Spleen (tissue), 11 donors: ENCODE measurements around the gene MPZL2. TPM values are rescaled to one million over a fixed set of nuclear protein-coding genes. Genes with fewer than 3 reads are reported as not detected.
A peak's percentile ranks its signal among the peaks of the same experiment; 100 is the strongest.

Source experiments
- DNase-seq: peaks from one replicate; pipeline ENCODE4 v3.0.0-alpha.2; 2020
- H3K27ac ChIP-seq, 8 donors: fragments of 200-600 bp; sonication (generic) in 7 of 8; 1 replicate in 4 of 8; 2 replicates in 4 of 8; pipeline versions ENCODE4 v1.5.0 to v1.8.0; 2016 to 2021; ENCODE audit warnings: inconsistent platforms in 4 of 8, mild to moderate bottlenecking in 4 of 8, moderate library complexity in 1 of 8
- H3K27me3 ChIP-seq, 7 donors: fragments of 200-600 bp; sonication (generic) in 6 of 7; replicated peaks in 1 of 7; 1 replicate in 4 of 7; 2 replicates in 3 of 7; pipeline versions ENCODE4 v1.5.0 to v1.8.0; 2016 to 2021; ENCODE audit warnings: inconsistent platforms in 3 of 7, mild to moderate bottlenecking in 1 of 7
- H3K36me3 ChIP-seq, 6 donors: fragments of 200-600 bp; sonication (generic) in 5 of 6; 1 replicate in 4 of 6; 2 replicates in 2 of 6; pipeline versions ENCODE4 v1.5.0 to v1.8.0; 2016 to 2021; ENCODE audit warnings: inconsistent platforms in 2 of 6
- H3K4me1 ChIP-seq, 6 donors: fragments of 200-600 bp; sonication (generic) in 5 of 6; 1 replicate in 3 of 6; 2 replicates in 3 of 6; pipeline versions ENCODE4 v1.5.0 to v1.8.0; 2016 to 2021; ENCODE audit warnings: inconsistent platforms in 3 of 6
- H3K4me3 ChIP-seq, 8 donors: fragments of 200-600 bp; sonication (generic) in 7 of 8; 1 replicate in 4 of 8; 2 replicates in 4 of 8; pipeline versions ENCODE4 v1.5.0 to v1.8.0; 2016 to 2021; ENCODE audit warnings: inconsistent platforms in 4 of 8, mild to moderate bottlenecking in 4 of 8, moderate library complexity in 2 of 8
- H3K9me3 ChIP-seq, 8 donors: fragments of 200-600 bp; sonication (generic) in 7 of 8; 1 replicate in 4 of 8; 2 replicates in 4 of 8; pipeline versions ENCODE4 v1.5.0 to v1.8.0; 2016 to 2021; ENCODE audit warnings: inconsistent platforms in 4 of 8
- POLR2A ChIP-seq, 3 donors: fragments of 450-650 bp; IDR thresholded peaks; one replicate each; pipeline ENCODE4 v1.5.1; 2017; ENCODE audit warnings: antibody characterized with exemption in 3 of 3, mild to moderate bottlenecking in 1 of 3
- POLR2AphosphoS5 ChIP-seq, 3 donors: sonication (generic); formaldehyde crosslinking; IDR thresholded peaks; one replicate each; pipeline ENCODE4 v1.5.1; 2017; ENCODE audit warnings: antibody characterized with exemption in 3 of 3
- WGBS, 5 donors: extraction: QIAGEN DNeasy Blood & Tissue Kit in 3 of 5; methylation state at CpG; one replicate each; pipeline versions ENCODE4 v1.1.5 to v1.1.7; 2013 to 2018; 5-methylcytosine and 5-hydroxymethylcytosine counted together
- intact Hi-C: fragments of 100-400 bp; cut with DNase I; formaldehyde crosslinking; loops from one replicate; pipeline ENCODE4 v1.15.0; 2023; ENCODE audit warnings: low total_unique reads
- polyA plus RNA-seq, 3 donors: library from polyadenylated mRNA; stranded (reverse); fragments of 200-250 nt; gene quantifications; one replicate each; pipeline ENCODE4 v1.2.1, GENCODE V29; 2013
- total RNA-seq, 7 donors: library from RNA; depleted of rRNA in 3 of 7; stranded (reverse); fragments of >200 nt in 3 of 7; fragmentation: NEBNext Ultra II Directional in 4 of 7; extraction: Animal tissue kit (Norgen Biotek cat#: 25700) in 4 of 7; gene quantifications; one replicate each; pipeline versions ENCODE4 v1.1.0 to v1.2.1, GENCODE V29; 2016 to 2021
- TF ChIP-seq, protein P1 (sequence below), 11 experiments: fragments of 200-600 bp in 7 of 11; fragments of 450-650 bp in 4 of 11; sonication (generic) in 4 of 11; IDR thresholded peaks in 8 of 11; conservative IDR thresholded peaks in 3 of 11; 1 replicate in 7 of 11; 2 replicates in 4 of 11; pipeline versions ENCODE4 v1.4.0 to v1.8.0; 2016 to 2021; ENCODE audit warnings: antibody characterized with exemption in 11 of 11, inconsistent platforms in 4 of 11, mild to moderate bottlenecking in 1 of 11
- donor health status: healthy with polysubstance abuse.
- donor health status: DM: no; HTN: no; CAD: no; lungs with moderate emphysema.
- donor health status: DM: no; HTN: no; CAD: no.
- donor health status: Bipolar disorder and iron deficiency.
- donor health status: healthy.
- donor health status: DM: no; HTN: no; CAD: no.
- donor health status: DM: yes; HTN: yes; CAD: no.

Gene MPZL2
- total and polyA plus RNA-seq, 10 donors = 1.6 to 18.4 (median 8.7) TPM

DNA sequence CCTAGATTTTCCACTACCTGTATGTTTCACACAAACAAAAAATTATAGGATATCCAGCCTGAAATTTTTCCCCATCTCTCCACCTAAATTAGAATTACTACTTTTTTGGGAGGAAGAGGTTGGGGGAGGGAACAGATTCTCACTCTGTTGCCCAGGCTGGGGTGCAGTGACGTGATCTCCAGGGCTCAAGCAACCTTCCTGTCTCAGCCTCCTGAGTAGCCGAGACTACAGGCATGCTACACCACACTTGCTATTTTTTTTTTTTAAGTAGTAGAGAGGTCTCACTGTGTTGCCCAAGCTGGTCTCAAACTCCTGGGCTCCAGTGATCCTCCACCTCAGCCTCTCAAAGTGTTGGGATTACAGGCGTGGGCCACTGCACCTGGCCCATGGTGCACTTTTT lies 48.8 kb downstream of the MPZL2 start:
- no peak for DNase-seq
- no peak for TF ChIP-seq POLR2A (IDR thresholded peaks at IDR 0.05)
- intact Hi-C loops = no loop called here
- Histone ChIP-seq H3K27ac (peak overlapping the region in 7 of 8 donors; percentile 16 to 88 (median 73)), H3K9me3 (no peaks in the 10 kb centered on the region), H3K27me3 (peaks cover 0 to 26% (median 0%) of the 10 kb centered on the region in 7 donors), H3K4me1 (peaks cover 22 to 100% (median 62%) of the 10 kb centered on the region in 6 donors), H3K36me3 (peaks cover 0 to 20% (median 0%) of the 10 kb centered on the region in 6 donors), H3K4me3 (peak overlapping the region in 1 of 8 donors; percentile 39)
- 36 to 62% (median 50%) methylated on average over 3 of the region's 3 CpGs for WGBS, 5 donors

DNA sequence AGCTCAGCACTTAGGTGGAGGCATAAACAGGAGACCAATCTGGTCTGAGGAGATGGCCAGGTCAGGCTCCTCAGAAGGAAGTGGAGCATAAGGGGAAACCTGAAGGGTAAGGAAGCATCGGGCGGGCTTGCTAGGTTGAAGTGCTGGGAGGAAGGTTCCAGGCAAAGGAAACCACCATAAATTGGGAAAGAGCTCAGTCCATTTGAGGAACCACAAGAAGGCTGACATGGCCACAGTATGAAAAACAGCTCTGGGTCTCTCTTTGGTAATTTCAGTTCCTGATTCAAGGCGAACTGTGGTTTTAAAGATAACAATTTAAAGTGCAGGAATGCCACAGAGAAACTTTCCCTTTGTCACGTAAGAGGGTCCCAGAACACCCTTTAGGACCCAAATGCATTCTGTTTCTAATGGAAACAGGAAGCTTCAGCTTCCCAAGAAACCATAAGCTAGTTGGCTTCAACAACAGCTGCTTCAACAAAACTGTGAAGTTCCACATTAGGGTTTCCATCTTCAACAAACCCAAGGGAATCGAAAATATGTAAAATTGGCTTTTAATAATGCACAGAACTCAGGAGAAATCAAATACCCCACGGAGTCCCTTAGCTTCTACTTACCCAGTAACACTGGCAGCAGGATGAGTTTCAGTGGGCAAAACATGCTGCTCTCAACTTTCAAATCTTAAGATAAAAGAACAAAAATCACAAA lies 49.7 kb downstream of the MPZL2 start:
- H3K4me3 ChIP-seq = peak overlapping the region in 1 of 8 donors; percentile 39
- no peaks in the 10 kb centered on the region for H3K9me3 ChIP-seq
- WGBS, 5 donors = 23 to 30% (median 28%) methylated on average over 6 of the region's 6 CpGs
- H3K27ac ChIP-seq = peak overlapping the region in 7 of 8 donors; percentile 52 to 88 (median 73)
- DNase-seq = no peak
- peaks cover 0 to 29% (median 0%) of the 10 kb centered on the region in 7 donors for H3K27me3 ChIP-seq
- peaks cover 0 to 29% (median 0%) of the 10 kb centered on the region in 6 donors for H3K36me3 ChIP-seq
- H3K4me1 ChIP-seq = peaks cover 22 to 100% (median 58%) of the 10 kb centered on the region in 6 donors
- intact Hi-C loops = no loop called here
- TF ChIP-seq, protein P1, sequence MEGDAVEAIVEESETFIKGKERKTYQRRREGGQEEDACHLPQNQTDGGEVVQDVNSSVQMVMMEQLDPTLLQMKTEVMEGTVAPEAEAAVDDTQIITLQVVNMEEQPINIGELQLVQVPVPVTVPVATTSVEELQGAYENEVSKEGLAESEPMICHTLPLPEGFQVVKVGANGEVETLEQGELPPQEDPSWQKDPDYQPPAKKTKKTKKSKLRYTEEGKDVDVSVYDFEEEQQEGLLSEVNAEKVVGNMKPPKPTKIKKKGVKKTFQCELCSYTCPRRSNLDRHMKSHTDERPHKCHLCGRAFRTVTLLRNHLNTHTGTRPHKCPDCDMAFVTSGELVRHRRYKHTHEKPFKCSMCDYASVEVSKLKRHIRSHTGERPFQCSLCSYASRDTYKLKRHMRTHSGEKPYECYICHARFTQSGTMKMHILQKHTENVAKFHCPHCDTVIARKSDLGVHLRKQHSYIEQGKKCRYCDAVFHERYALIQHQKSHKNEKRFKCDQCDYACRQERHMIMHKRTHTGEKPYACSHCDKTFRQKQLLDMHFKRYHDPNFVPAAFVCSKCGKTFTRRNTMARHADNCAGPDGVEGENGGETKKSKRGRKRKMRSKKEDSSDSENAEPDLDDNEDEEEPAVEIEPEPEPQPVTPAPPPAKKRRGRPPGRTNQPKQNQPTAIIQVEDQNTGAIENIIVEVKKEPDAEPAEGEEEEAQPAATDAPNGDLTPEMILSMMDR (IDR thresholded peaks at IDR 0.05 in 8 of 11, conservative IDR thresholded peaks at IDR 0.05 in 3 of 11) = no peak
- peak in 1 of 3 donors; percentile 41 for TF ChIP-seq POLR2AphosphoS5 (IDR thresholded peaks at IDR 0.05)

DNA sequence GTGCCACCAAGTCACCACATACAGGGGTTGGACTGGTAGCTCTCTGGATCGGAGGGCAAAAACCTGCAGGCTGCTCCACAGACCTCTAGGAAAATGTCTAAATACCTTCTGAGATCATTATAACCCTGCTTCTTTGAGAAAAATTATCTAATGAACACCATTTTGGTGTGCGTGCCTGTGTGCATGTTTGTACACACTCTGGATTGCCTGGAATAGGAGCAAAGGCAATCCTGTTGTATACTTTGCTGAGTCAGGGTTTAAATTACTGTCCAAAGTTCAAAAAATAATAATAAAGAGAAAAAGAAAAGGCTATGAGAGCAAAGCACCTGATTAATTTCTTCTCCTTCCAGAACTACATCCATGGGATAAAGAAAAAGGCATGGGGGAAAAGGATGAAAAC lies 50.3 kb downstream of the MPZL2 start:
- DNase-seq = no peak
- intact Hi-C loops = no loop called here
- peak overlapping the region in 1 of 8 donors; percentile 12 for H3K4me3 ChIP-seq
- 80 to 88% (median 85%) methylated on average over 2 of the region's 2 CpGs for WGBS, 5 donors
- H3K4me1 ChIP-seq = peaks cover 22 to 100% (median 55%) of the 10 kb centered on the region in 6 donors
- H3K36me3 ChIP-seq = peaks cover 0 to 34% (median 0%) of the 10 kb centered on the region in 6 donors
- TF ChIP-seq, protein P1 (IDR thresholded peaks at IDR 0.05 in 8 of 11, conservative IDR thresholded peaks at IDR 0.05 in 3 of 11) = no peak
- no peak for TF ChIP-seq POLR2A (IDR thresholded peaks at IDR 0.05)
- no peaks in the 10 kb centered on the region for H3K9me3 ChIP-seq
- H3K27me3 ChIP-seq = peaks cover 0 to 31% (median 0%) of the 10 kb centered on the region in 7 donors
- H3K27ac ChIP-seq = peak overlapping the region in 7 of 8 donors; percentile 52 to 88 (median 73)

DNA sequence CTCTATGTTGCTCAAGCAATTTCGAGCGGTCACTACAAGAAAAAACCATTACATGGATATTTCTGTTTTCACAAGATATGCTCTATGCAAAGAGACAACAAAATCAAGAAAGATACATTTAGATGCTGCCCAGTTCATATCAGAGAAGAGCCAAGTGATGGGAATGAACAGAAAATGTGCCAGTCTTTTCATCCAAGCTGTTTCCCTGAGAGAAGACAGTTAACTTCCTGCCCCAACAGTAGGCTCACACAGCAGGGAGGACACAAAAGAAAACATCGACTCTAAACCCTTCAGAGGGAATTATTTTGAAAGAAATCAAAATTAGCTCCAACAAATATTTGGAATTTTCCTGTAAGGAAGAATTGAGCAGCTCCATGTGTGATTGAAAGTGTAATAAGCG lies 50.9 kb downstream of the MPZL2 start:
- Histone ChIP-seq H3K27ac (peak overlapping the region in 6 of 8 donors; percentile 52 to 88 (median 75)), H3K4me1 (peaks cover 22 to 100% (median 55%) of the 10 kb centered on the region in 6 donors), H3K27me3 (peaks cover 0 to 25% (median 0%) of the 10 kb centered on the region in 7 donors), H3K36me3 (peaks cover 0 to 39% (median 0%) of the 10 kb centered on the region in 6 donors), H3K9me3 (no peaks in the 10 kb centered on the region), H3K4me3 (peak overlapping the region in 1 of 8 donors; percentile 30)
- 69 to 79% (median 75%) methylated on average over 4 of the region's 4 CpGs for WGBS, 5 donors
- DNase-seq = no peak
- TF ChIP-seq, protein P1 (IDR thresholded peaks at IDR 0.05 in 8 of 11, conservative IDR thresholded peaks at IDR 0.05 in 3 of 11) = no peak
- TF ChIP-seq POLR2A (IDR thresholded peaks at IDR 0.05) = no peak
- no peak for TF ChIP-seq POLR2AphosphoS5 (IDR thresholded peaks at IDR 0.05)
- intact Hi-C loops = no loop called here
